HepG2 (cell line): ENCODE data around the gene RIPK1. TPM values are rescaled to one million over a fixed set of nuclear protein-coding genes. Genes with fewer than 3 reads are reported as not detected.

ENCODE experiments used
- BORCS8-MEF2B ChIP-seq: sonication (generic); formaldehyde crosslinking; IDR thresholded peaks from 2 replicates; pipeline ENCODE4 v1.8.0; 2022; ENCODE audit warnings: mild to moderate bottlenecking, missing genetic modification reagents
- DPF2 ChIP-seq: sonication (generic); formaldehyde crosslinking; IDR thresholded peaks from 2 replicates; pipeline ENCODE4 v1.4.0; 2020; ENCODE audit warnings: mild to moderate bottlenecking, low read depth, missing genetic modification reagents, borderline replicate concordance
- GABPA ChIP-seq, 2 experiments: IDR thresholded peaks; 2 replicates each; pipeline ENCODE4 v1.6.1; 2011 to 2016; ENCODE audit warnings: low read depth in 2 of 2, low read length in 1 of 2, missing biosample characterization in 1 of 2, missing genetic modification characterization in 1 of 2
- GTF2F1 ChIP-seq: fragments of 150-350 bp; IDR thresholded peaks from 2 replicates; pipeline ENCODE4 v1.6.1; 2014; ENCODE audit warnings: low read length
- KAT7 ChIP-seq: IDR thresholded peaks from 2 replicates; pipeline ENCODE4 v1.6.1; 2018; ENCODE audit warnings: borderline replicate concordance, missing compliant biosample characterization
- KAT8 ChIP-seq: IDR thresholded peaks from 2 replicates; pipeline ENCODE4 v1.6.1; 2016; ENCODE audit warnings: missing genetic modification reagents, missing compliant biosample characterization
- KDM1A ChIP-seq: IDR thresholded peaks from 2 replicates; pipeline ENCODE4 v1.6.1; 2016; ENCODE audit warnings: missing compliant biosample characterization
- PAF1 ChIP-seq: IDR thresholded peaks from 2 replicates; pipeline ENCODE4 v1.6.1; 2016; ENCODE audit warnings: missing genetic modification reagents, missing compliant biosample characterization
- PITX1 ChIP-seq: sonication (generic); formaldehyde crosslinking; IDR thresholded peaks from 2 replicates; pipeline ENCODE4 v1.5.1; 2020; ENCODE audit warnings: mild to moderate bottlenecking, missing genetic modification reagents
- SMARCE1 ChIP-seq: fragments of 450-650 bp; IDR thresholded peaks from 2 replicates; pipeline ENCODE4 v1.6.1; 2017; ENCODE audit warnings: borderline replicate concordance
- TBX3 ChIP-seq: fragments of 450-650 bp; IDR thresholded peaks from 2 replicates; pipeline ENCODE4 v1.6.1; 2017; ENCODE audit warnings: antibody characterized with exemption, mild to moderate bottlenecking, inconsistent platforms, borderline replicate concordance
- TEAD3 ChIP-seq: optimal IDR thresholded peaks from 2 replicates; pipeline ENCODE3; 2016; ENCODE audit warnings: borderline replicate concordance
- THAP11 ChIP-seq: IDR thresholded peaks from 2 replicates; pipeline ENCODE4 v1.6.1; 2016; ENCODE audit warnings: missing biosample characterization, missing genetic modification reagents
- ZBTB1 ChIP-seq: sonication (generic); formaldehyde crosslinking; IDR thresholded peaks from 2 replicates; pipeline ENCODE4 v1.4.0; 2020; ENCODE audit warnings: missing genetic modification reagents, borderline replicate concordance
- ZNF329 ChIP-seq: sonication (generic); formaldehyde crosslinking; IDR thresholded peaks from 2 replicates; pipeline ENCODE4 v1.9.0; 2021; ENCODE audit warnings: low read depth, mild to moderate bottlenecking, missing genetic modification reagents
- ZNF550 ChIP-seq: sonication (generic); formaldehyde crosslinking; IDR thresholded peaks from 2 replicates; pipeline ENCODE4 v1.4.0; 2020; ENCODE audit warnings: mild to moderate bottlenecking, missing genetic modification reagents, borderline replicate concordance
- ZNF878 ChIP-seq: sonication (generic); formaldehyde crosslinking; IDR thresholded peaks from 2 replicates; pipeline ENCODE4 v1.8.1; 2023; ENCODE audit warnings: mild to moderate bottlenecking, missing genetic modification reagents, moderate library complexity
- ZSCAN25 ChIP-seq: sonication (generic); formaldehyde crosslinking; IDR thresholded peaks from 2 replicates; pipeline ENCODE4 v1.8.0; 2022; ENCODE audit warnings: mild to moderate bottlenecking, missing genetic modification reagents
- polyA plus RNA-seq, 8 experiments: library from polyadenylated mRNA; depleted of rRNA in 3 of 8; stranded (reverse) in 7 of 8; unstranded in 1 of 8; fragments of >200 nt; fragmentation: Illumina TruSeq in 4 of 8; extraction: Trizol in 4 of 8; gene quantifications; 2 replicates each; pipeline versions ENCODE4 v1.2.1 to v1.2.3, GENCODE V29; 2011 to 2016; ENCODE audit warnings: low read depth in 4 of 8, missing spikeins in 1 of 8, mixed read lengths in 1 of 8; ENCODE audit not compliant: insufficient read depth in 1 of 8
- total RNA-seq, 5 experiments: library from RNA; depleted of rRNA; stranded (reverse); fragments of >200 nt; fragmentation: Illumina TruSeq; extraction: Trizol; gene quantifications; 2 replicates each; pipeline ENCODE4 v1.2.3, GENCODE V29; 2016; ENCODE audit warnings: low read depth in 1 of 5
- TF ChIP-seq, protein P1 (sequence below), 2 experiments: fragments of 450-650 bp in 1 of 2; sonication (generic) in 1 of 2; formaldehyde crosslinking in 1 of 2; IDR thresholded peaks; 2 replicates each; pipeline versions ENCODE4 v1.6.1 to v1.8.0; 2016 to 2022; ENCODE audit warnings: antibody characterized with exemption in 1 of 2, mild to moderate bottlenecking in 1 of 2, missing genetic modification reagents in 1 of 2

The RIPK1 gene
- total and polyA plus RNA-seq, 2 of the 13 experiments (the other 11 are each of a cell fraction or from before 2014, with no cell fraction given), result 9.0 to 10.3 TPM

DNA sequence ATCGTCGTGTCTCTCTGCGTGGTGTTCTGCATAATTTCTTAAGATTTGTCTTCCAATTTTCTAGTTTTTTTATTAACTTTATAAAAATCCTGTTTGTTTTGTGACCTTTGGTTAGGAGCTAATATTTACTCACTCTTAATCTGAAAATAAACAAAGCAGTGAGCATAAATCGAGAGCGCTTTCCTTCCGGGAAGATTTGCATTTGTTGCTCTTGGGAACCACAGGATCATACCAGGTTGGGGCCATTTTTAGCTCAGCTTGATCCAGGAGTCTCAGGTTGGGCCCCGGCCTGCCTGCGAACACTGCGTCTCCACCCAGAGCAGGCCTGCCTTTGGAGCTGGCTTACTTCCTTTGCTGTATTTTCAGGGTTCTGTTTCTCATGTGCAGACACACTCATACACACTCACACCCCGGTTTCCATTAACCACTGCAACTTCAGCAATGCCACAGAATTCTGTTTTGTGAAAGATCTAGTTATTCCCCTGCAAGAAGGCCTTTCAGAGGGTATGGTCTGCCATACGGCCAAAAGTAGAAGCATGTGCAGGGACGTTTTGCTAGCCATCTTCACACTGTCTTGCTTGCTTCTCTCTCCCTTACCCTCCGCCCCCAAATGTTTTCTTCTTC lies 67.5 kb downstream of the RIPK1 start (continued):
- TF ChIP-seq, protein P1, sequence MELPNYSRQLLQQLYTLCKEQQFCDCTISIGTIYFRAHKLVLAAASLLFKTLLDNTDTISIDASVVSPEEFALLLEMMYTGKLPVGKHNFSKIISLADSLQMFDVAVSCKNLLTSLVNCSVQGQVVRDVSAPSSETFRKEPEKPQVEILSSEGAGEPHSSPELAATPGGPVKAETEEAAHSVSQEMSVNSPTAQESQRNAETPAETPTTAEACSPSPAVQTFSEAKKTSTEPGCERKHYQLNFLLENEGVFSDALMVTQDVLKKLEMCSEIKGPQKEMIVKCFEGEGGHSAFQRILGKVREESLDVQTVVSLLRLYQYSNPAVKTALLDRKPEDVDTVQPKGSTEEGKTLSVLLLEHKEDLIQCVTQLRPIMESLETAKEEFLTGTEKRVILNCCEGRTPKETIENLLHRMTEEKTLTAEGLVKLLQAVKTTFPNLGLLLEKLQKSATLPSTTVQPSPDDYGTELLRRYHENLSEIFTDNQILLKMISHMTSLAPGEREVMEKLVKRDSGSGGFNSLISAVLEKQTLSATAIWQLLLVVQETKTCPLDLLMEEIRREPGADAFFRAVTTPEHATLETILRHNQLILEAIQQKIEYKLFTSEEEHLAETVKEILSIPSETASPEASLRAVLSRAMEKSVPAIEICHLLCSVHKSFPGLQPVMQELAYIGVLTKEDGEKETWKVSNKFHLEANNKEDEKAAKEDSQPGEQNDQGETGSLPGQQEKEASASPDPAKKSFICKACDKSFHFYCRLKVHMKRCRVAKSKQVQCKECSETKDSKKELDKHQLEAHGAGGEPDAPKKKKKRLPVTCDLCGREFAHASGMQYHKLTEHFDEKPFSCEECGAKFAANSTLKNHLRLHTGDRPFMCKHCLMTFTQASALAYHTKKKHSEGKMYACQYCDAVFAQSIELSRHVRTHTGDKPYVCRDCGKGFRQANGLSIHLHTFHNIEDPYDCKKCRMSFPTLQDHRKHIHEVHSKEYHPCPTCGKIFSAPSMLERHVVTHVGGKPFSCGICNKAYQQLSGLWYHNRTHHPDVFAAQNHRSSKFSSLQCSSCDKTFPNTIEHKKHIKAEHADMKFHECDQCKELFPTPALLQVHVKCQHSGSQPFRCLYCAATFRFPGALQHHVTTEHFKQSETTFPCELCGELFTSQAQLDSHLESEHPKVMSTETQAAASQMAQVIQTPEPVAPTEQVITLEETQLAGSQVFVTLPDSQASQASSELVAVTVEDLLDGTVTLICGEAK (IDR thresholded peaks at IDR 0.05), result peak; percentile 52
- TF ChIP-seq, protein P1 (CRISPR knock-in tag; IDR thresholded peaks at IDR 0.05), result no peak; the same call in 1 of the 2 replicates
- no peak for TF ChIP-seq KAT7 (CRISPR knock-in tag)
- TF ChIP-seq GTF2F1, result 0 out of 2 replicates have a peak, but pooled peaks have one; percentile 34
- TF ChIP-seq ZSCAN25 (CRISPR knock-in tag), result peak; percentile 18; the same call in 1 of the 2 replicates
- no peak for TF ChIP-seq ZNF550 (CRISPR knock-in tag)
- peak; percentile 93 for TF ChIP-seq ZNF329 (CRISPR knock-in tag)
- TF ChIP-seq THAP11 (CRISPR knock-in tag), result no peak; the same call in 1 of the 2 replicates
- no peak for TF ChIP-seq PAF1 (CRISPR knock-in tag)
- TF ChIP-seq TBX3, result peak; percentile 38; the same call in 1 of the 2 replicates
- no peak for TF ChIP-seq ZBTB1
- no peak for TF ChIP-seq GABPA (IDR thresholded peaks at IDR 0.05; ENCODE audit: low read depth, low read length)
- 0 out of 2 replicates have a peak, but pooled peaks have one; percentile 32 for TF ChIP-seq GABPA (CRISPR knock-in tag; IDR thresholded peaks at IDR 0.05; ENCODE audit: low read depth)
- peak; percentile 76; the same call in 1 of the 2 replicates for TF ChIP-seq ZNF878 (CRISPR knock-in tag)
- peak; percentile 92 for TF ChIP-seq PITX1 (CRISPR knock-in tag)
- TF ChIP-seq BORCS8-MEF2B (CRISPR knock-in tag), result no peak
- no peak for TF ChIP-seq SMARCE1
- no peak for TF ChIP-seq KDM1A (CRISPR knock-in tag)
- TF ChIP-seq DPF2 (CRISPR knock-in tag), result 0 out of 2 replicates have a peak, but pooled peaks have one; percentile 34
- peak; percentile 57 for TF ChIP-seq KAT8 (CRISPR knock-in tag)
- TF ChIP-seq TEAD3 (CRISPR knock-in tag), result peak; percentile 71
